Naive thymus-derived CD4-positive, alpha-beta T cell (primary cell): ENCODE measurements around the gene FAM43B. TPM values are rescaled to one million over a fixed set of nuclear protein-coding genes. Genes with fewer than 3 reads are reported as not detected.
A peak's percentile ranks its signal among the peaks of the same experiment; 100 is the strongest.

Experiments
- ATAC-seq: fragments of 150-1000 bp; cut with Tn5 transposase; 2 replicates; pipeline ENCODE4 v1.10.0; 2021; ENCODE audit warnings: mild to moderate bottlenecking, moderate library complexity
- CTCF ChIA-PET: fragments of 350-600 bp; sonication (Branson Sonifier 250); formaldehyde crosslinking; loops from one replicate; lab custom pipeline; 2021; ENCODE audit warnings: antibody characterized with exemption; lab: Charles Lee
- POLR2A ChIA-PET: fragments of 350-600 bp; sonication (Branson Sonifier 250); formaldehyde crosslinking; loops from one replicate; lab custom pipeline; 2021; ENCODE audit warnings: antibody characterized with exemption, inconsistent platforms; lab: Charles Lee
- DNase-seq, 9 donors: peaks; one replicate each; pipeline versions ENCODE4 v3.0.0 to v3.0.0-alpha.2; 2020 to 2022; ENCODE audit warnings: mixed read lengths in 1 of 9
- H3K27ac ChIP-seq: one replicate; pipeline ENCODE4 v1.7.0; 2013; ENCODE audit warnings: mild to moderate bottlenecking, low read depth, low read length, moderate library complexity
- H3K27me3 ChIP-seq, 2 donors: one replicate each; pipeline ENCODE4 v1.7.0; 2013; ENCODE audit warnings: low read length in 2 of 2, mild to moderate bottlenecking in 2 of 2, moderate library complexity in 2 of 2; ENCODE audit not compliant: control insufficient read depth in 2 of 2, insufficient read depth in 2 of 2
- H3K36me3 ChIP-seq, 3 experiments: 1 replicate in 2 of 3; 2 replicates in 1 of 3; pipeline ENCODE4 v1.7.0; 2013; ENCODE audit warnings: low read length in 3 of 3, mild to moderate bottlenecking in 3 of 3, moderate library complexity in 1 of 3; ENCODE audit not compliant: insufficient read depth in 3 of 3, control insufficient read depth in 2 of 3
- H3K4me1 ChIP-seq, 2 donors: one replicate each; pipeline ENCODE4 v1.7.0; 2013; ENCODE audit warnings: low read length in 2 of 2, mild to moderate bottlenecking in 2 of 2, moderate library complexity in 1 of 2; ENCODE audit not compliant: control insufficient read depth in 2 of 2, insufficient read depth in 2 of 2
- H3K4me3 ChIP-seq: 2 replicates; pipeline ENCODE4 v1.7.0; 2013; ENCODE audit warnings: mild to moderate bottlenecking, low read length
- H3K9me3 ChIP-seq, 3 experiments: 1 replicate in 2 of 3; 2 replicates in 1 of 3; pipeline ENCODE4 v1.7.0; 2013; ENCODE audit warnings: low read length in 3 of 3; ENCODE audit not compliant: control insufficient read depth in 2 of 3
- H3K27ac Mint-ChIP-seq, 9 donors: one replicate each; pipeline ENCODE4 v1.8.0; 2020 to 2022; ENCODE audit warnings: mixed read lengths in 9 of 9, mild to moderate bottlenecking in 8 of 9, moderate library complexity in 5 of 9, inconsistent platforms in 2 of 9
- H3K27me3 Mint-ChIP-seq, 5 donors: one replicate each; pipeline ENCODE4 v1.8.0; 2021 to 2022; ENCODE audit warnings: mixed read lengths in 5 of 5, mild to moderate bottlenecking in 1 of 5
- H3K36me3 Mint-ChIP-seq, 5 donors: one replicate each; pipeline ENCODE4 v1.8.0; 2020 to 2022; ENCODE audit warnings: mixed read lengths in 5 of 5, mild to moderate bottlenecking in 3 of 5, inconsistent platforms in 1 of 5
- H3K4me1 Mint-ChIP-seq, 7 donors: one replicate each; pipeline ENCODE4 v1.8.0; 2020 to 2022; ENCODE audit warnings: mixed read lengths in 7 of 7, mild to moderate bottlenecking in 3 of 7, inconsistent platforms in 1 of 7
- H3K4me3 Mint-ChIP-seq, 10 donors: one replicate each; pipeline ENCODE4 v1.8.0; 2020 to 2022; ENCODE audit warnings: mild to moderate bottlenecking in 10 of 10, mixed read lengths in 10 of 10, moderate library complexity in 6 of 10, inconsistent platforms in 2 of 10
- H3K9me3 Mint-ChIP-seq, 11 donors: one replicate each; pipeline ENCODE4 v1.8.0; 2020 to 2022; ENCODE audit warnings: mixed read lengths in 11 of 11, mild to moderate bottlenecking in 4 of 11, inconsistent platforms in 1 of 11, moderate library complexity in 1 of 11
- intact Hi-C, 2 donors: fragments of 100-400 bp; cut with micrococcal nuclease; formaldehyde crosslinking; loops; one replicate each; pipeline ENCODE4 v1.15.1; 2023
- polyA plus RNA-seq, 2 donors: library from polyadenylated mRNA; unstranded; fragments of 300-500 nt; fragmentation: Illumina TruSeq; gene quantifications; one replicate each; pipeline ENCODE4 v1.2.3, GENCODE V29; 2021
- total RNA-seq, 6 experiments: library from RNA in 5 of 6; stranded (reverse) in 5 of 6; gene quantifications; 1 replicate in 5 of 6; 2 replicates in 1 of 6; pipeline ENCODE4 v1.2.3 and lab custom pipeline; 2021 to 2026

Gene FAM43B
- total and polyA plus RNA-seq, 7 experiments from 2014 or later, result not detected

- Histone ChIP-seq H3K27me3 (no peaks in the 10 kb centered on the region), H3K4me3 (no peak overlapping the region), H3K27ac (no peak overlapping the region), H3K36me3 (no peaks in the 10 kb centered on the region), H3K4me1 (no peaks in the 10 kb centered on the region), H3K9me3 (no peaks in the 10 kb centered on the region)
- peaks cover 0 to 10% (median 7%) of the 10 kb centered on the region in 7 donors for H3K4me1 Mint-ChIP-seq
- H3K27ac Mint-ChIP-seq, result no peak overlapping the region
- H3K27me3 Mint-ChIP-seq, result peaks cover 13 to 38% (median 30%) of the 10 kb centered on the region in 5 donors
- peaks cover 0 to 14% (median 4%) of the 10 kb centered on the region in 11 donors for H3K9me3 Mint-ChIP-seq
- POLR2A ChIA-PET, result interaction anchor here (1.7 kb wide), 1 partner anchor 58 kb away, joined by 4 read pairs; no protein-coding TSS in a partner anchor
- CTCF ChIA-PET, result interaction anchor here (0.8 kb wide), 1 partner anchor 68 kb away, joined by 3 read pairs; the partner anchor contains the start of gene MUL1
- intact Hi-C loops, result loop anchor here (1.0 kb wide), 1 partner anchor 65 kb away; no protein-coding TSS in a partner anchor
- DNase-seq (no peak), ATAC-seq (no peak)
- no peak overlapping the region for H3K4me3 Mint-ChIP-seq
- H3K36me3 Mint-ChIP-seq, result peaks cover 0 to 6% (median 0%) of the 10 kb centered on the region in 5 donors
Measured at GRCh38 chr1:20575541-20576336, 23.4 kb downstream of the FAM43B start.

- no peak for ATAC-seq
- H3K27ac Mint-ChIP-seq, result no peak overlapping the region
- H3K27ac ChIP-seq, result no peak overlapping the region
Measured at GRCh38 chr1:20578062-20578461, 25.7 kb downstream of the FAM43B start.

GRCh38 chr1:20578721-20579395, 26.5 kb downstream of the FAM43B start:
- Histone ChIP-seq H3K27ac (no peak overlapping the region), H3K27me3 (no peaks in the 10 kb centered on the region), H3K4me1 (no peaks in the 10 kb centered on the region), H3K4me3 (no peak overlapping the region), H3K9me3 (no peaks in the 10 kb centered on the region), H3K36me3 (no peaks in the 10 kb centered on the region)
- ChIA-PET POLR2A (no interaction called here), CTCF (no interaction called here)
- intact Hi-C loops, result no loop called here
- DNase-seq (no peak), ATAC-seq (no peak)
- Mint-ChIP-seq H3K4me3 (no peak overlapping the region), H3K4me1 (peaks cover 0 to 8% (median 3%) of the 10 kb centered on the region in 7 donors), H3K9me3 (peaks cover 0 to 2% (median 0%) of the 10 kb centered on the region in 11 donors), H3K27me3 (peaks cover 3 to 31% (median 16%) of the 10 kb centered on the region in 5 donors), H3K27ac (no peak overlapping the region), H3K36me3 (no peaks in the 10 kb centered on the region)

More at GRCh38 chr1:20578062-20578461, 25.7 kb downstream of the FAM43B start:
- POLR2A ChIA-PET, result no interaction called here
- no peaks in the 10 kb centered on the region for H3K9me3 ChIP-seq
- Mint-ChIP-seq H3K4me1 (peaks cover 0 to 10% (median 7%) of the 10 kb centered on the region in 7 donors), H3K9me3 (peaks cover 0 to 2% (median 0%) of the 10 kb centered on the region in 11 donors), H3K4me3 (no peak overlapping the region), H3K27me3 (peaks cover 7 to 35% (median 23%) of the 10 kb centered on the region in 5 donors), H3K36me3 (no peaks in the 10 kb centered on the region)
- intact Hi-C loops, result no loop called here
- no peak overlapping the region for H3K4me3 ChIP-seq
- no peaks in the 10 kb centered on the region for H3K36me3 ChIP-seq
- DNase-seq, result no peak
- no peaks in the 10 kb centered on the region for H3K27me3 ChIP-seq
- H3K4me1 ChIP-seq, result no peaks in the 10 kb centered on the region
- CTCF ChIA-PET, result no interaction called here

GRCh38 chr1:20584890-20585289, 32.5 kb downstream of the FAM43B start:
- no peak overlapping the region for H3K27ac Mint-ChIP-seq
- Histone ChIP-seq H3K36me3 (no peaks in the 10 kb centered on the region), H3K4me3 (no peak overlapping the region), H3K9me3 (no peaks in the 10 kb centered on the region), H3K4me1 (no peaks in the 10 kb centered on the region), H3K27ac (no peak overlapping the region), H3K27me3 (peaks cover 0 to 8% of the 10 kb centered on the region in 2 donors)
- peaks cover 0 to 10% (median 3%) of the 10 kb centered on the region in 7 donors for H3K4me1 Mint-ChIP-seq
- H3K27me3 Mint-ChIP-seq, result peaks cover 28 to 49% (median 32%) of the 10 kb centered on the region in 5 donors
- intact Hi-C loops, result no loop called here
- ChIA-PET CTCF (no interaction called here), POLR2A (no interaction called here)
- ATAC-seq, result no peak
- peaks cover 0 to 3% (median 0%) of the 10 kb centered on the region in 5 donors for H3K36me3 Mint-ChIP-seq
- DNase-seq, result no peak
- no peak overlapping the region for H3K4me3 Mint-ChIP-seq
- H3K9me3 Mint-ChIP-seq, result peaks cover 0 to 2% (median 0%) of the 10 kb centered on the region in 11 donors

GRCh38 chr1:20586953-20587660, 34.7 kb downstream of the FAM43B start:
- CTCF ChIA-PET, result no interaction called here
- no peak overlapping the region for H3K27ac ChIP-seq

GRCh38 chr1:20587661-20588053, 35.3 kb downstream of the FAM43B start:
- Mint-ChIP-seq H3K4me1 (peaks cover 0 to 10% (median 4%) of the 10 kb centered on the region in 7 donors), H3K27ac (no peak overlapping the region), H3K4me3 (no peak overlapping the region), H3K9me3 (peaks cover 0 to 2% (median 0%) of the 10 kb centered on the region in 11 donors), H3K27me3 (peaks cover 42 to 68% (median 50%) of the 10 kb centered on the region in 5 donors), H3K36me3 (peaks cover 0 to 5% (median 0%) of the 10 kb centered on the region in 5 donors)
- peak; percentile 51 for ATAC-seq
- no peak overlapping the region for H3K4me3 ChIP-seq
- H3K4me1 ChIP-seq, result no peaks in the 10 kb centered on the region
- CTCF ChIA-PET, result no interaction called here
- H3K36me3 ChIP-seq, result no peaks in the 10 kb centered on the region
- intact Hi-C loops, result no loop called here
- no peak for DNase-seq
- H3K27ac ChIP-seq, result no peak overlapping the region
- no peaks in the 10 kb centered on the region for H3K9me3 ChIP-seq
- POLR2A ChIA-PET, result no interaction called here
- H3K27me3 ChIP-seq, result peaks cover 0 to 8% of the 10 kb centered on the region in 2 donors

More at GRCh38 chr1:20586953-20587660, 34.7 kb downstream of the FAM43B start:
- H3K36me3 Mint-ChIP-seq, result peaks cover 0 to 5% (median 0%) of the 10 kb centered on the region in 5 donors
- ATAC-seq, result no peak
- H3K9me3 Mint-ChIP-seq, result peaks cover 0 to 2% (median 0%) of the 10 kb centered on the region in 11 donors
- Histone ChIP-seq H3K9me3 (no peaks in the 10 kb centered on the region), H3K4me1 (no peaks in the 10 kb centered on the region), H3K27me3 (peaks cover 0 to 8% of the 10 kb centered on the region in 2 donors), H3K36me3 (no peaks in the 10 kb centered on the region), H3K4me3 (no peak overlapping the region)
- peaks cover 42 to 65% (median 44%) of the 10 kb centered on the region in 5 donors for H3K27me3 Mint-ChIP-seq
- POLR2A ChIA-PET, result no interaction called here
- intact Hi-C loops, result no loop called here
- DNase-seq, result no peak
- H3K27ac Mint-ChIP-seq, result no peak overlapping the region
- H3K4me3 Mint-ChIP-seq, result no peak overlapping the region
- peaks cover 0 to 10% (median 4%) of the 10 kb centered on the region in 7 donors for H3K4me1 Mint-ChIP-seq
